ENCODE measurements around the gene CEP131. TPM values are rescaled to one million over a fixed set of nuclear protein-coding genes. Genes with fewer than 3 reads are reported as not detected.

The CEP131 gene
- total and polyA plus RNA-seq, 2 of the 4 experiments (the other 2 are of a cell fraction): 4.8 to 9.6 TPM

DNA sequence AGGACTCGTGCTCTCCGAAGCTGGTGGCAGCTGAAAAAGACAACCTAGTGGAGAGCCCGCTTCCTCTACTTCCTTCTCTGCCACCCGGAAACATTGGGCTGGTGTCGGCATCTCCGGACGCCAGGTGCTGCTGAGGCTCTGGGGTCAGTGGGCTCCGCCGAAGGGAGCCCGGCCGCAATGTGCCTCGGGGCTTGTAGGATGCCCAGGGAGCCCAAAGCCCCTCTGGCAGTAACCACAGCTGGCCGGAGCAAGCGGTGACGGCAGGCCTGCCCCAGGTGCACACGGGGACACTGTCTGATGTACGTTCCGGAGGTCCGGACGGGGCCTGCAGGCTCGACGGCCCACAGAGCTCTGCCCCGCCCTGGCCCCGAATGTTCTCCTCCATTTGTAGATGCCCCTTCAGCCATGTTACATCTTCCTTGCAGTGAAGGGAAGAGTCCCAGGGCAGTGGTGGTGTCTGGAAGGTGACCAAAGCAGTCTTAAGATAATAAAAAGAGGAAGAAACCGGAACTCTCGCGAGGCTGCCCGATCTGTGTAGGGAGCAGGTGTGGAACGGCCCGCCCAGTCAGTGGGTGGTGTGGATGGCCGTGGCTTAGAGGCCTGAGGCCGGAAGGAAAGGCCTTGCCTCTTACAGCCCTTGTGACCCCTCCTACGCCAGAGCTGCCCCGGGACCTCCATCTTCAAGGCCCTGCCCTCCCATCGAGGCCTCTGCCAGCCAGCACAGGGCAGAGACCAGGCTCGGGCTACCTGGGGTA lies 39.0 kb upstream of the CEP131 start:
- peaks cover 65% of the 10 kb centered on the region for H3K36me3 ChIP-seq (ENCODE audit: control insufficient read depth, insufficient read depth, low read length)
- no peak overlapping the region for H3K4me3 ChIP-seq (ENCODE audit: insufficient read depth, low read depth, low read length)
- H4K20me1 ChIP-seq (ENCODE audit: insufficient read depth, low read length): no peaks in the 10 kb centered on the region; the same call in 1 of the 2 replicates
- H3K27me3 ChIP-seq (ENCODE audit: control insufficient read depth, insufficient read depth, low read length): no peaks in the 10 kb centered on the region
- ATAC-seq (ENCODE audit: low read depth) (no peak), DNase-seq (no peak)
- TF ChIP-seq RFX5 (IDR thresholded peaks at IDR 0.05; ENCODE audit: low read depth, low read length): no peak
- no peak for TF ChIP-seq RAD21 (IDR thresholded peaks at IDR 0.05; ENCODE audit: low read length)
- TF ChIP-seq MAZ (IDR thresholded peaks at IDR 0.05; ENCODE audit: borderline replicate concordance, low read depth, low read length): no peak
- H3K18ac ChIP-seq (ENCODE audit: low read depth, low read length): no peak overlapping the region
- H3K4me2 ChIP-seq (ENCODE audit: low read depth, low read length): no peak overlapping the region
- intact Hi-C loops (cut with micrococcal nuclease) (no loop called here), dilution Hi-C loops (cut with HindIII; ENCODE audit: low sequenced_read_pairs, unreplicated experiment) (no loop called here), in situ Hi-C loops (cut with MboI; ENCODE audit: low sequenced_read_pairs) (no loop called here)
- no peak overlapping the region for H3K4ac ChIP-seq (ENCODE audit: low read depth, low read length)
- H4K91ac ChIP-seq (ENCODE audit: insufficient read depth, low read depth, low read length): no peak overlapping the region
- no peaks in the 10 kb centered on the region for H3K9me3 ChIP-seq (ENCODE audit: control insufficient read depth, insufficient read depth, low read length)
- no peak overlapping the region for H3K56ac ChIP-seq (ENCODE audit: extremely low read depth, insufficient read depth, low read length)
- BruUV-seq (replicated peaks): no TSS peak
- H2BK20ac ChIP-seq (ENCODE audit: low read depth, low read length): no peak overlapping the region
- H2AFZ ChIP-seq (replicated peaks; ENCODE audit: low read length, poor library complexity): no peak overlapping the region
- H4K8ac ChIP-seq (ENCODE audit: low read depth in 2 of 2, low read length in 2 of 2): no peak overlapping the region
- no peak overlapping the region for H2BK5ac ChIP-seq (ENCODE audit: low read depth, low read length, poor library complexity, severe bottlenecking)
- 93% methylated on average over 20 of the region's 36 CpGs; no CpG with 5 or more reads in 1 of the 2 experiments for WGBS, 2 experiments (ENCODE audit: extremely low coverage in 2 of 2, insufficient read length in 1 of 2)
- H2BK15ac ChIP-seq (ENCODE audit: low read depth, low read length): no peak overlapping the region
- no peak overlapping the region for H3K23ac ChIP-seq (ENCODE audit: low read depth, low read length)
- H3K14ac ChIP-seq (replicated peaks; ENCODE audit: low read depth, low read length): no peak overlapping the region
- H4K5ac ChIP-seq (ENCODE audit: low read depth, low read length): no peak overlapping the region
- no peaks in the 10 kb centered on the region for H3K4me1 ChIP-seq (ENCODE audit: control insufficient read depth, insufficient read depth, low read length)
- H2BK120ac ChIP-seq (ENCODE audit: low read depth, low read length): no peak overlapping the region
- H2AK9ac ChIP-seq (replicated peaks; ENCODE audit: low read depth, low read length, poor library complexity): peak overlapping the region; percentile 3
- H3K27ac ChIP-seq (ENCODE audit: insufficient read depth, low read length): no peak overlapping the region
- no peak overlapping the region for H3K9ac ChIP-seq (ENCODE audit: low read depth, low read length)
- H3K9me1 ChIP-seq (ENCODE audit: insufficient read depth, low read length): no peaks in the 10 kb centered on the region
- CTCF ChIA-PET: no interaction called here
- POLR2A ChIA-PET (ENCODE audit: unreplicated experiment): no interaction called here
- H3K79me1 ChIP-seq (ENCODE audit: low read depth in 1 of 2, low read length in 2 of 2): peaks cover 0 to 3% of the 10 kb centered on the region in 2 experiments; a peak in 2 of 4 replicates
- no peak overlapping the region for H2AK5ac ChIP-seq (ENCODE audit: low read depth, low read length)

Measured in IMR-90 (cell line).